Measurements from ENCODE around the gene MS4A10.

GRCh38 chr11:60821827-60822599 is 36.9 kb downstream of the MS4A10 start:
- TF ChIP-seq CTCF (conservative IDR thresholded peaks at IDR 0.05), result no peak
- TF ChIP-seq ZFX (IDR thresholded peaks at IDR 0.05), result no peak

Data from C4-2B (cell line).